NCI-H460 (cell line): ENCODE results near the gene BCR. TPM values are rescaled to one million over a fixed set of nuclear protein-coding genes. Genes with fewer than 3 reads are reported as not detected.

Source experiments
- DNase-seq: peaks from one replicate; pipeline ENCODE4 v3.0.0-alpha.2; 2016; ENCODE audit warnings: low read depth; ENCODE audit errors: extremely low read depth
- total RNA-seq: library from RNA; depleted of rRNA; stranded (reverse); fragments of >200 nt; shearing (Covaris generic); gene quantifications from 2 replicates; pipeline ENCODE4 v1.2.3, GENCODE V29; 2014

BCR gene
- total RNA-seq, 1 experiment from 2014 or later: 21.2 TPM

DNA sequence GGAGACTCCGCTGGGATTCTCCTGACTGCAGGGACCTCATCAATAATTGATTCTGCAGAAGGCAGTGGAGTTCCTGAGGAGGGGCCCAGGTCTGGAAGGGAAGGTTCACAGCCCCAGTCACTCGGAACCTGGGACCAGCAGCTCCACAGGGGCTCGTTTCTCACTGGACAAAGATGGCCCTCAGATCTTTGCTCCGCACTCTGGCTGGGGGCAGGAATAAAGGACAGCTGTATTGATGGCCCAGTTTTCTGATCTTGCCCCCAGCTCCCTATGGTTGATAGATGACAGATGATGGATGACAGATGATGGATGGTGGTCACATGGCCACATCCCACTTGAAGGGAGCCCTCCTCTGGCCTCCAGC is 11.3 kb upstream of the BCR start:
- no peak for DNase-seq

DNA sequence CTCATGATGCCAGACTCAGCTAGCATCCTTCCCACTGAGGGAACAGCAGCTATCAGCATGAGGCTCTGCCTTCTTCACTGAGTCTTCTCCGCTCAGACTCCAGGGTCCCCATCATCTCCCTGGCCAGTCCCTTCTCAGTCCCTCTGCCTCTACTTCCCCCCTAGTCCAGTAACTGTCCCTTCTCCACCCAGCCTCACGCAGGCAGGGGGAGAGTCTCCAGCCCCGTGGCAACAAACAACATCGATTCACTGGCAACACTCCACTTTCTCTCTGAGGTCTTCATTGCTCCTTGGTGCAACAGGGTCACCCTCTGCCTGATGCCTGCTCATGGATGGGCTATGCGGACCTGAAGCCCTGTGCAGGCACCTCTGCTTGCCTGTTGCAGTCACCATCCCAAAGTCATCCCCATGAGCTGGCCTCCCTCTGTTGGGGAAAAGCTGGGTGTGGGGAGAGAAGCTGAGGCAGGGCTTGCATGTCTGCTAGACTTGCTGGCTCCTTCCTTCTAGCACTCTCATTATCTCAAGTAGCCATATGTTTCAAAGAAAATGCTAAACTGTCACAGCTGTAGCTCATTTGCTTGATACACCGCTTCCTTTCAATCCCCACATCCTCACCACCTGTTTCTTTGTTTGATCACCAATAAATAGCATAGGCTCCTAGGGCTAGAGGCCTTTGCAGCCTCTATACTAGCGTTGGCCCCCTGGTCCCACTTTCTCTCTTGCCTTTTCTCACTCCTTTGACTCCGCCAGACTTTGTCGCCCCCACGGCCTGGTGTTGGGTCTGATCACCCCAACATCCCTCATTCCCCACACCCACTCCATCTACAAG is 4.3 kb upstream of the BCR start:
- no peak for DNase-seq

DNA sequence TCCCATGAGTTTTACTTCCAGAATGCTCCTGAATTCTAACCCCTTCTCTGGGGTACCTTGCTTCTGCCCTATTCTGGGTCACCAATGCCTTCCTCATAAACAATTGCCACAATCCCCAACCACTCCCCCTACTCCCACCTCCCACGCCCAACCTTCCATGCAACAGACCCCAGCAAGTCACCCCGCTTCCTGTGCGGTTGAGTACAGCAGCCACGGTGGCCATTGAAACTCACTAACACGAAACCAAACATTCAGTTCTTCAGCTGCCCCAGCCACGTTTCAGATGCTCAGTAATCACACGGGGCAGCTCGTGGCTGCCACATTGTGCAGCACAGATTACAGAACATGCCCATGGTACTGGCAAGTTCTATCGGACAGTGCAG is 3.7 kb upstream of the BCR start:
- DNase-seq: no peak

DNA sequence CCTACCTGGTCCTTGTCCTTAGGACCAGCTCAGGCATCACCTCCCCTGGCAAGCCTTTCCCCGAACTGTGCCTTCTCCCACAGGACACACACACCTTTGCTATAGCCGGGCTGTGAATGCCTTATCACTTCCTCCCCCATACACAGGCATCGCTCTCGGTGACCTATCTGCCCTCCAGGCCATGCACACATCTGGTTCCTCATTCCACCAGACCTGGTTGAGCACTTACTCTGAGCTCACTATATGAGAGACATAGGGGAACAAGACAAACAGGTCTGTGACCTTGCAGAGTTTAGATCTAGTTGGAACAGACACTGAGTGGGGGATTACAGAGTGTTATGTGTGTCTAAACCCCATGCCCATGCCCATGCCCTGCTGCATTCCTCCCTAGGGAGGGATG is 3.1 kb upstream of the BCR start:
- no peak for DNase-seq

DNA sequence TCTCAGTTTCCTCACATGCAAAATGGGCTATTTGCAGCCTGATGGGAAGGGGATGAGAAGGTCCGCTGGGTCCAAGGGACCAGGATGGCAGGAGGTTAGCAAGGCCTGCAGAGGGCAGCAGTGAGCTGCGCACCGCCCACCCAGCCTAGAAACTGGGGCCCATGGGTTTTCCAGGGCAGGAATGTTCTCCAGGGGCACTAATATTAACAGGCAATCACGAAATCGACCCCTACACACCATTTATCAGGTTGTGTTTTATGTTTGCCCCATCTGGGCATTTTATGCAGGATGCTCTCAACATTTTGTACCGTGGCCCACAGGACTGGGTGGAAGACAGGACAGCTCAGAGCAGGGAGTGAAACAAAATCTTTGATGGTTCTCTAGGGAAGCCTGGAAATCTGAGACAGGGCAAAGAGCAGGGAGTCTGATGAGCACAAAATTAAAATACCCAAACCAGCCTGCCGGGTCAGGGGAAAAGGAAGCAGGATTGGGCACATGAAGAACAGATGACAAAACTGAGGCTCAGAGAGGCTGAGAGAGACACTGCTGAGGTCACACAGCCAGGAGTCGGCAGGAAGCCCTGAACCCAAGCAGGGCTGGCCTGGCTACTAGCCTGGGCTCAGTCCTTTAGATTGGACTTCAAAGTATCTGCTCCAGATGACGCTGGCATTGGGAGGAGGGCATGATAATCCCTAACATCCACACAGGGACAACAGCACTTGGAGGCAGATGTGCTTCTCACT is 1.6 kb upstream of the BCR start:
- peak; percentile 37 for DNase-seq

- no peak for DNase-seq
Measured at GRCh38 chr22:23179381-23180299, 669 bp upstream of the BCR start.

DNA sequence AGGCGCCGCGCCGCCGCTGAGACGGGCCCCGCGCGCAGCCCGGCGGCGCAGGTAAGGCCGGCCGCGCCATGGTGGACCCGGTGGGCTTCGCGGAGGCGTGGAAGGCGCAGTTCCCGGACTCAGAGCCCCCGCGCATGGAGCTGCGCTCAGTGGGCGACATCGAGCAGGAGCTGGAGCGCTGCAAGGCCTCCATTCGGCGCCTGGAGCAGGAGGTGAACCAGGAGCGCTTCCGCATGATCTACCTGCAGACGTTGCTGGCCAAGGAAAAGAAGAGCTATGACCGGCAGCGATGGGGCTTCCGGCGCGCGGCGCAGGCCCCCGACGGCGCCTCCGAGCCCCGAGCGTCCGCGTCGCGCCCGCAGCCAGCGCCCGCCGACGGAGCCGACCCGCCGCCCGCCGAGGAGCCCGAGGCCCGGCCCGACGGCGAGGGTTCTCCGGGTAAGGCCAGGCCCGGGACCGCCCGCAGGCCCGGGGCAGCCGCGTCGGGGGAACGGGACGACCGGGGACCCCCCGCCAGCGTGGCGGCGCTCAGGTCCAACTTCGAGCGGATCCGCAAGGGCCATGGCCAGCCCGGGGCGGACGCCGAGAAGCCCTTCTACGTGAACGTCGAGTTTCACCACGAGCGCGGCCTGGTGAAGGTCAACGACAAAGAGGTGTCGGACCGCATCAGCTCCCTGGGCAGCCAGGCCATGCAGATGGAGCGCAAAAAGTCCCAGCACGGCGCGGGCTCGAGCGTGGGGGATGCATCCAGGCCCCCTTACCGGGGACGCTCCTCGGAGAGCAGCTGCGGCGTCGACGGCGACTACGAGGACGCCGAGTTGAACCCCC is 798 bp downstream of the BCR start:
- no peak for DNase-seq

- no peak for DNase-seq
Measured at GRCh38 chr22:23181721-23182308, 1.5 kb downstream of the BCR start.

- DNase-seq: no peak
Measured at GRCh38 chr22:23182309-23183060, 2.2 kb downstream of the BCR start.

GRCh38 chr22:23183061-23183698 is 2.9 kb downstream of the BCR start:
- no peak for DNase-seq

- no peak for DNase-seq
Measured at GRCh38 chr22:23184100-23184763, 3.9 kb downstream of the BCR start.

- no peak for DNase-seq
Measured at GRCh38 chr22:23184764-23185113, 4.4 kb downstream of the BCR start.

- no peak for DNase-seq
Measured at GRCh38 chr22:23187211-23187610, 6.9 kb downstream of the BCR start.

DNA sequence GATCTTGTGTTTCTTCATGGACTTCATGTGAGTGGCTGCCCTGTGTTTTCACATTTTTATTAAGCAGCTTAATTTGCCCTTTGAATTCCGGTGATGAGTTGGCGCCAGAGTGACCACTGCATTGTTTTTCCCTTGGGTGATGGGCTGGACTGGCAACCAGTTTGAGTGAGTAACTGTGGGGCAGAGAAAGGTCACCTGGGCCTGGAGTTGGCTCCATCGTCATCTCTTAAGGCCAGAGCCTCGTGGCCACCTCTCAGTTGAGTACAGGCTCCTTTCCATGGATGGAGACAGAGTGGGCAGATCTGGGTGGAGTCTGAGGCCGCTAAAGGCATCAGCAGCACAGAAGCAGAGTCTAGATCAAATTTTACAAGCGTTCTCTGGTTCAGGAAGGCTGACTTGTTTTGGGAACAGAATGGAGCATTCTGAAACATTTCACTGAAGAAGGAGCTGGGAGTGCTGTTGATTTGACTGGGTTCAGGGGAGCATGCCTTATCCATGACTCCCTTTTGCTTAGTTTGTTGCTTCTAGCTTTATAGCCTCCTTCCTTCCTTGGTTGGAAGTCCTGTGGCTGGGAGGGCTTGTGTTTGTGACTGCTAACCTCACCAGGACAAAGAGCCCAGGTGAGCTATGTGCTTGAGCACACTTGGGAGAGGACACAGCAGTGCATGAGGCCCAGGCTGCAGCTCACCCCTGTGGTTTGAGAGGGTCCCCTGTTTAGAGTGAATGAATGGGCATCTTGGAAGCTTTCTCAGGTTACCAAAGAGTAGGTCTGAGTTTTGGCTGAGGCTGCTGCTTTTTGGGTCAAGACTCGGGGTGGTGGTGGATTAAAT is 7.8 kb downstream of the BCR start:
- DNase-seq: no peak

- DNase-seq: no peak
Measured at GRCh38 chr22:23190526-23190925, 10.2 kb downstream of the BCR start.

- DNase-seq: no peak
Measured at GRCh38 chr22:23192133-23192532, 11.8 kb downstream of the BCR start.

DNA sequence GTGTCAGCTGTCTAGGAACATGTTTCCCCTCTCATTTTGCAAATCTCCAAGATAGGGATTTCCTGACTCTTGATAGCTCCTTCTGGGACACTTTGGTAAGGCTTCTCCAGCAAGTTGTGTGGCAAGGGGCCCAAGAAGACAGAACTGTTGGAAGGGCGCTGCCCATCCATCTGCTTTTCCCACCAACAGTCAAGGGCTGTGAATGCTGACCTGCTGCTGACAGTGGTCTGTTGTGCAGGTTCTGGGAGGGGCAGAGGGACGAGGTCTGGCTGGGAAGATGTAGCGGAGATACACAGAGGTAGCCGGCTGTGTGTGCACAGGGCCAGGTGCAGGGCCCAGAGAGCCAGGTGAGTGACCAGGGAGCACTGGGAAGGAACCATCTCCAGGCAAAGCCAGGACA is 12.2 kb downstream of the BCR start:
- DNase-seq: no peak
